HG03159 (cell line): ENCODE results near the gene FBXO45.
"Not testable (repeated sequence)": the region's sequence is repeated elsewhere in the genome, so short reads cannot be mapped to it uniquely, and the experiment has no call there.

Experiments
- ATAC-seq: cut with Tn5 transposase; IDR thresholded peaks from one replicate; pipeline ENCODE4 v1.9.1; 2021; ENCODE audit warnings: mild to moderate bottlenecking, moderate library complexity; ENCODE audit not compliant: unreplicated experiment

Gene FBXO45

GRCh38 chr3:196615234-196615633 lies 46.8 kb downstream of the FBXO45 start:
- not testable (repeated sequence) for ATAC-seq

DNA sequence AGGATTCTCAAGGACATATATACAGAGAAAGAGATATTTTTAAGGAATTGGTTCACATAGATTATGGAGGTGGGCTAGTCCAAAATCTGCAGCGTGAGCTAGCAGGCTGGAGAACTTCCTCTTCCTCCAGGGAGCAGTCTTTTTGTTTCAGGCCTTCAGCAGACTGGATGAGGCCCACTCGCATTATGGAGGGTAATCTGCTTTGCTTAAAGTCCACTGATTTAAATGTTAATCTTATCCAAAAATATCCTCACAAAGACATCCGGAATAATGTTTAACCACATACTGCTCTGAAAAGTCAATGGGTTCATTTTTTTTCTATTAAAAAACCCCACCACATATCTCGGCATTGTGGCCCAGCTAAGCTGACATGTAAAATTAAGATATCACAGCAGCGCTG lies 48.8 kb downstream of the FBXO45 start:
- ATAC-seq: no peak

DNA sequence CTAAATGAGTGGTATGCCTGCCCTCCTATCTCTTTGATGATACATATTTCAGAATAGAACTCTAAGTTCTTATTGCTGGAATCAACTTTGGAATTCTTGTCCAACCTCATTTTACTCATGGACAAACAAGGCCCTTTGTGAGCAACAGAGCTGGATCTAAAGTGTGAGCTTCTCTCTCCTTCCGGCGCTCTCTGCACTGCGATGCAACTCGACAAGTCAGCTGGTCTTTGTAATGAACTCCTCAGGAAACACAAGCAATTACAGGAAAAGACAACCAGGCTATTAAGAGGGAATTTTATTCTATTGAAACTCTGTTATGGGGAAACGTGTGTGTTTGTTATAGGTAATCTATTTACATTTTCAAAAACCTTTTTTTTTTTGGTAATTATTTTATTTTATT lies 50.8 kb downstream of the FBXO45 start:
- ATAC-seq: no peak

- not testable (repeated sequence) for ATAC-seq
Observed at GRCh38 chr3:196619627-196620026, 51.2 kb downstream of the FBXO45 start.

GRCh38 chr3:196620161-196620604 lies 51.7 kb downstream of the FBXO45 start:
- ATAC-seq: no peak

GRCh38 chr3:196620684-196621083 lies 52.2 kb downstream of the FBXO45 start:
- no peak for ATAC-seq

GRCh38 chr3:196621611-196622010 lies 53.2 kb downstream of the FBXO45 start:
- ATAC-seq: no peak

DNA sequence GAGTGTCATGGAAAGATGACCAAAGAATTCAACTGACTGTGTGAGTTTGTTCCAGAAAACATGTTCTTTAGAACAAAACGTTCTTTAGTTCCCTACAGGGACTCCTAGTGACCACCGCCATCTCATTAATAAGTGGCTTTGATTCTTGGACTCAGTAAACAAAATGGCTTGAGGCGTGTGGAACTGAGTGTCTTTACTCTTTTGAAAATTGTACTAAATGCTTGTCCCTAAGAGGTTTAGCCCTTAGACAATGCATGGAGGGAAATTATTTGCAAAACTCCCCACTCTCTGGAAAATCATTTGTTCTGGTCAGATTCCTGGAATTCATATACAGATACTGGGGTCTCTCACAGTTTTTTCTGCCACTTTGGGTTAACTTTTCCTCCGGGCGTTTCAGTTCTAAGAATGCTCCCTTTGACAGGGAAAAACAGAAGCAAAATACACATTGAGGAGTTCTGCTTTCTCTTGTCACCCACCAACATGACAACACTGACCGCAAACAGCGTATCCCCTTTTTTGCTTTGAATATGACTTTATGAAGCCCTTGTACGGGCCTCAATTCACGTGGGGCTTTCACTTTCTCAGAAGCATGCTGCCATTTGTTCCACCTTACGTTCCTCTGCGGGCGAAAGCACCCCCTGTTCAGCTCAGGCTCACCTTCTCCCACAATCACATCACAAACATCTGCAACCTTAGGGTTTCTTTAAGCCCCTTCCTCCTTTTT lies 55.8 kb downstream of the FBXO45 start:
- no peak for ATAC-seq

DNA sequence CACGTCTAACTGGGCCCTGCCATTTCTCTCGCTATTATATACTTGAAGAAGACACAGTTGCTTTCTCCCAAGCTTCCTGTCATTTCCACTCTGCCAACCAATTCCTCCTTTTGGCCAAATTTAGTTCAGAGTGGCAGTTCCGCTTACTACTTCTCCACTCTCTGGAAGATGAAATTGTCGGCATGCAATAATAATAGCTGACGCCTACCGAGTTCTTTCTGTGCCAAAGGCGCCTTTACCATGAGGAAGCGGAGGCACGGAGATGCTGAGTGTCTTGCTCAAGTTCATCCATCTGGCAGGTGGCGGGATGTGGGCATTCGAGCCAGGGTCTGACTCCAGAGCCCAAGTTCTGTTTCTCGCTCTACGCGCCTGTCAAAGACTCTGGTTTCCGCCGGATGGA lies 56.4 kb downstream of the FBXO45 start:
- ATAC-seq: no peak

GRCh38 chr3:196625331-196625730 lies 56.9 kb downstream of the FBXO45 start:
- no peak for ATAC-seq

- no peak for ATAC-seq
Observed at GRCh38 chr3:196627918-196628231, 59.4 kb downstream of the FBXO45 start.

DNA sequence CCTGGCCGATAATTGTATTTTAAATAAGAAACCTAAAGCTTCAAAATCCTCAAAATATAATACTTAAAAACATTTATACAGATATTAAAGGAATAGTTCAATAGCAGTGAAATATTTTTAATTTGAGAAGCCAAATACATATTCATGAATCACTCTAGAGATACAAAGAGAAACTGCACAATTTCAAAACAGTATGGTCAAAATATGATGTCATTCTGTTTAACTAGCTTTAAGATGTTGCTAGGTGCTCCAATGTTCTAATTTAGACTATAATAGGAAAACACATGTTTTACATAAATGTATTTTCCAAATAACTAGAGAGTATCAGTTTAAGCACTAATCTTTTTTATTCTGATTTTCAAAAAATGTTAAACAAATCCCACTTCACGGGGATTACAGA lies 60.8 kb downstream of the FBXO45 start:
- ATAC-seq: no peak

- ATAC-seq: peak; percentile 5
Observed at GRCh38 chr3:196631682-196632045, 63.2 kb downstream of the FBXO45 start.

- peak; percentile 72 for ATAC-seq
Observed at GRCh38 chr3:196632046-196632751, 63.7 kb downstream of the FBXO45 start.

DNA sequence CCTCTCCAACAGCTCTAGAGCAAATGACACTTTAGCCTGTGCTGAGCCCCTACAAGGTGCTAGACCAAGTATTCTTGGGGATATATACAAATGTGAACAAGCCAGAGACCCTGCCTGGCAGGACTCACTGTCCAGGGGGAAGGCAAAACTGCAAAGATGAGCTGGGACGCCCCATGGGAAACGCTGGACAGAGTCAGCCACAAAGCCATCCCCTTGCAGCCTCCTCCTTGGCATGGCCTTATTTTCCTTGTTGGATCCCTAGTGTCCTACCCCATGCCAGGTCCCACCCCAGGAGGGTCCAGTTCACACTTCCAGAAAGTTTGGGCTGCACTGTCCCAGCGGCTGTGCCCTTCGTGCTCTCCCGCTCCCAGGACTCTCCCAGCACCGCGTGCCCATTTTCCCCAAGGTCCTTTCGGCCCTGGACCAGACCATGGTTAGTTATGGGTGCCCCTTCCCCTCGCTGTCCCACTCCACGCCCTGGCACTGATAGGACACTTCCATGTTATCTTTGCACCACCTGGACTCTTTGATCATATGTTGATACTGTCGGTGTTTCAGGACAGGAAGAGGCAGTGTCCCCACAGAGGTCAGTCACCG lies 65.2 kb downstream of the FBXO45 start:
- no peak for ATAC-seq

GRCh38 chr3:196634224-196634623 lies 65.8 kb downstream of the FBXO45 start:
- ATAC-seq: no peak

GRCh38 chr3:196634829-196635228 lies 66.4 kb downstream of the FBXO45 start:
- no peak for ATAC-seq

- ATAC-seq: no peak
Observed at GRCh38 chr3:196636369-196637349, 68.2 kb downstream of the FBXO45 start.

DNA sequence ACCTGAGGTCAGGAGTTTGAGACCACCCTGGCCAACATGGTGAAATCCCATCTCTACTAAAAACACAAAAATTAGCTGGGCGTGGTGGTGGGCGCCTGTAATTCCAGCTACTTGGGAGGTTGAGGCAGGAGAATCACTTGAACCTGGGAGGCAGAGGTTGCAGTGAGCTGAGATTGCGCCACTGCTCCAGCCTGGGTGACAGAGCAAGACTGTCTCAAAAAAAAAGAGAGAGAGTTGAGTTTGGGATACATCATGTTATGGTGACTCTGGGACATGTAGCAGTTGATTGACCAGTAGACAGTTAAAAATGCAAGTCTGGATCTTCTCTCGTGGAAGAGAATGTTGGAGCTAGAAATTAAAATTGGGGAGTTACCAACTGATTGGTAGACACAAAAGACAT lies 69.5 kb downstream of the FBXO45 start:
- ATAC-seq: not testable (repeated sequence)
